Measurements from ENCODE around the gene HMMR.
A peak's percentile ranks its signal among the peaks of the same experiment; 100 is the strongest.
"Not testable (repeated sequence)": the region's sequence is repeated elsewhere in the genome, so short reads cannot be mapped to it uniquely, and the experiment has no call there.

The HMMR gene

DNA sequence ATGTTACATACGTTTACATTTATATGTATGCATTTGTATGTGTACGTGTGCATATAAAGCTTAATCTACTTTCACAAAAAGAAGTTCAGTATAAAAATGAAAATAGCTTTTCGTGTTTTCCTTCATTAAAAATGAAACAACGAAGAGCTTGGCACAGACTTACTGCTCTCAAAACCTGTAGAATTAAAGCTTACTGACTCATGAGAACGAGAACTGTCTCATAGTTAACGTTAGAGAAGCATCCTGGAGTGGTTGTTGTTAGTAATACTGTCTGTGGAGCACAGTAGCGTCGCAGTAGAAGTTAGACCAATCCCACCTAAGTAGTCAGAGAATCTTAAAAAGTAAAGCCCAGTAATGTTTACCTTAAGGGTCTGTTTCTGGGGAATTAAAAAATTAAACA, 46.3 kb downstream of the HMMR start:
- DNase-seq, result peak in 1 of 2 donors; percentile 47

DNA sequence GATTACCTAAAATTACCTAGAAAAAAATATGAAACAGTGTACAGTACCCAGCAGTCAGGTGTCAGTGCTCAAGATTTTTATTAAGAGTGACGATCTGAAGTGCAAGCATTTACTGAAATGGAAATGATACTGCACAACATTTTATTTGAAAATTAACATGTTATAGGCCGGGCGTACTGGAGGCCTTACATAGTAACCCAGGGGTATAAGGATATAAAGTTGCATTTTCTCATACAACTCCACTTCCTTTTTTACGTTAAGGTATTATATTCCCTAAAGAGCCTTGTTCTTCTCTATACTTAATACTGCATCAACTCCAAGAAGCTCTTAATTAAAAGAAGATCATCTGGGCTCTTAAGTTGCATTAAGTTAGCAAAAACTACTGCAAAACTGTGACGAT, 48.3 kb downstream of the HMMR start:
- no peak for DNase-seq

DNA sequence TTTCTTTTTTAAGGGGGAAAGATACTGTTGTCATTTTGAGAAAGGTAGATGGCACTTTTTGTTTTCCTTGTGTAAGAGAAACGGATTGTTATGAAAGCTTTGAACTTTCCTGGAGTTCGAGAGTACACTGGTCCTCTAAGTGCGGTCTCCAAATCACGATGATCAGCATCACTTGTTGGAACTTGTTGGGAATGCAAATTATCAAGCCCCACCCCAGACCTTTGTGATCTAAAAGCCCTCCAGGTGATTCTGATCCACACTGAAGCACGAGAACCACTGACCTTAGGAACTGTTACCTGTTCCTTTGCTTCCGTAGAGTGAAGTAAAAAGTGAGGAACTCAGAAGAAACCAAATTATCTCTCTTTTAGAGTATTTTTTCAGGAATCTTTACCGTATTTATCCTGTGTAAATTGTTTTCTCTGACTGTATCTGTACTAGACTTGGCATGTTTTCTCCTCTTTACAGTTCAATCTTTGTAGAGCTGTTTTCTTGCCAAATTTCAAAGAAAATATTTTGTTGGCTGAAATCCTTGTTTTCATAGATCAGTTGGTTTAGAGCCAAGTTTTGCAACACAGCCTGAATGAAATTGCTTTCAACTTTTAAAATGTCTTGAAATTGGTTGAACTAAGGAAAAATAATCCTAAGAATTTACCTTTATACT, 49.0 kb downstream of the HMMR start:
- DNase-seq, result peak in 1 of 2 donors; percentile 5

DNA sequence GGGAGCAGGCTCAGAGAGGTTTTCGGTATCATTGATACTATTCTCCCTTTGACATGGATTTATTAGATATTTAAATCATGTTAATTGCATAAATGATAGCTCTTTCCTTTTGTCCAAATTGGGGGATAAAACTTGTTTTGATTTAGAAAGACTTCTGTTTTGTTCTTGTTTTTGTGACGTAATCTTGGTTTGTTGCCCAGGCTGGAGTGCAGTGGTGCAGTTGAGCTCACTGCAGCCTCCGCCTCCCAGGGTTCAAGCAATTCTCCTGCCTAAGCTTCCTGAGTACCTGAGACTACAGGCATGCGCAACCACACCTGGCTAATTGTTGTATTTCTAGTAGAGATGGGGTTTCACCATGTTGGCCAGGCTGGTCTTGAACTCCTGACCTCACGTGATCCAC, 52.1 kb downstream of the HMMR start:
- no peak for DNase-seq

DNA sequence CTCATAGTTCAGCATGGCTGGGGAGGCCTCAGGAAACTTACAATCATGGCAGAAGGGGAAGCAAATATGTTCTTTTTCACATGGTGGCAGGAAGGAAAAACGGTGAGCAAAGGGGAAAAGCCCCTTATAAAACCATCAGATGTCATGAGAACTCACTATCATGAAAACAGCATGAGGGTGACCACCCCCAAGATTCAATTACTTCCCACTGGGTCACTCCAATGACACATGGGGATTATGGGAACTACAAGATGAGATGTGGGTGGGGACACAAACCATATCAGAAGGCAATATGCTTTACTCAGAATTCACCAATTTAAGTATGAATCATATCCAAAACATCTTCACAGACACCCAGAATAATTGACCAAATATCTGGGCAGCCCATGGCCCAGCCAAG, 64.7 kb downstream of the HMMR start:
- DNase-seq, result no peak

DNA sequence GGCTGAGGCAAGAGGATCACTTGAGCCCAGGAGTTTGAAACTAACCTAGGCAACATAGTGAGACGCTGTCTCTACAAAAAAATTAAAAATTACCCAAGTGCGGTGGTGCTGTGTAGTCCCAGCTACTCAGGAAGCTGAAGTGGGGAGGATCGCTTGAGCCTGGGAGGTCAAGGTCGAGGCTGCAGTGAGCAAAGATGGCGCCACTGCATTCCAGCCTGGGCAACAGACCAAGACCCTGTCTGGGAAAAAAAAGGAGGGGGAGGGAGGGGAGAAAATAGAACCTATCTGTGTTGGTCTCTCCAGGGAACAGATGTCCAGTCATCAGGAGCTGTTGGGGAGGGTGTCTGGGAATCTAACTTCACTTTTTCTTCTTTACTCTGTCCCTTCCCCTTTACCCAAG, 69.3 kb downstream of the HMMR start:
- no peak for DNase-seq

DNA sequence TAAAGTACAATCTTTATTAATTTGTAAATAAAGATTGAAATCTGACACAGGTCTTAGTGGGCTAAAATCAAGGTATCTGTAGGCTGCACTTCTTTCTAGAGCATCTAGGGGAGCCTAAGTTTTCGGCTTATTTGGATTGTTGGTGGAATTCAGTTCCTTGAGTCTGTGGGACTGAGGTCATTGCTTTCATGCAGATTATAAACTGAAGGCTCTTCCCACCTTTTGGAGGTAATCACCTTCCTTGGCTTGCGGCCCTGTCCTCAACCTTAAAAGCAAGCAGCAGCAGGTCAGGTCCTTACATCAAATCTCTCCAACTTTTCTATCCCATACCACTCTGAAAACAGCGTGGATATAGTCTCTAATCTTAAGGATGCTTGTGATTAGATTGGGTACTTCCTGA, 70.8 kb downstream of the HMMR start:
- DNase-seq, result no peak

DNA sequence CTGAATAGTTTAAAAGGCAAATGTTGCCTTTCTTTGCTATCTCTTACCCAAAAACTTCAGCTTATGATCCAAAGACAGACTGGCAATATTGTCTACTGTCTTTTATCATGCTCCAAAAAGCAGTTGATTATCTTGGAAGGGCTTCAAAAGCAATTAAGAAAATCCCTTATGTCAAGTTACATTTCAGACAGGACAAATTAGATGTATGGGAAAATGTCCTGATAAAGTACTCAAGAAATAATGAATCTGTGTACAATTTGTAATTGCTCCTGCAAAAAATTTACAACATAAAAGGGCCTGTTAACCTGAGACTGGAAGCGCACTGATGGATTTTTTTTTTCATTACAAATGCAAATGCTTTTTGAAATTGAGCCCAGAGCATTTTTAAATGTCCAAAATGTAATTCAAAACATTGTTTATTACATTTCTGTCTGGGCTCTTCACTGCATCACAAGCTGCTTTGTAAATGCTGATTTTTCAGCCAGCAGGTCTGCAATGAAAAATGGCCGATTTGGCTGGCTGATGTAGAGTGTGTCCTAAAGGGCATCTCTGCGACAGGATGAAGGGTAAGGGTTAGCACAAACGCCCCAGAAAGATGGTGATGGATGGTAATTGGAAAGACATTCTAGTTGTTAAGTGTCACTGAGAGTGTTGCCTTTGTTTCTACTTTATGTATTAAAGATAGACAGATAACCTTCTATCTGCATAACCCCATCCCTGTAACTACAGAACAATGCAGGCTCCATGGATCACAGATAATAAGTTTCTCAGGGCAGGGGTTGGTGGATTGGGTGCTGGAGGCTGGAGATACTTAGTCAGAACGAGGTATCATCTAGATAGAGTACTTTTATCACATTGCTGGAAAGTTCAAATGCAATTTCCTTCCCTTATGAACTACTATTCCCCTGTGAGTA, 72.0 kb downstream of the HMMR start:
- DNase-seq, result no peak

DNA sequence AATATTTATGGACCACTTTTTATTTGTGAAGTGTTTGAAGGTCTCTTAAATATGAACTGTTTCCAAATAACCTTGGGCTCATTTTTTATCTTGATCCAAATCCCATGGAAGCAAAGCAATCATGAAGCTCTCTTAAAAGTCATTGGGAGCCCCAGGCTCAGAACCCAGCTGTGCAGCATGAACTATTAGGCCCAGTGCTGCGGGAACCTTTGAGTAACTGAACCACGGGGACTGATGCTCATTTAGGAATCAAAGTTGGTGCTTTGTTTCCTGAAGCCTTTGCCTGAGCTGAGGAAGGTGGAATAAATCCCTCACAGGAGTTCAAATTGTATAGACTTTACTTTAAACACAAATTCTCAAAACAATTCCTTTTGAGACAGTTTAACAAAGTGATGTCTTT, 72.8 kb downstream of the HMMR start:
- DNase-seq, result no peak

DNA sequence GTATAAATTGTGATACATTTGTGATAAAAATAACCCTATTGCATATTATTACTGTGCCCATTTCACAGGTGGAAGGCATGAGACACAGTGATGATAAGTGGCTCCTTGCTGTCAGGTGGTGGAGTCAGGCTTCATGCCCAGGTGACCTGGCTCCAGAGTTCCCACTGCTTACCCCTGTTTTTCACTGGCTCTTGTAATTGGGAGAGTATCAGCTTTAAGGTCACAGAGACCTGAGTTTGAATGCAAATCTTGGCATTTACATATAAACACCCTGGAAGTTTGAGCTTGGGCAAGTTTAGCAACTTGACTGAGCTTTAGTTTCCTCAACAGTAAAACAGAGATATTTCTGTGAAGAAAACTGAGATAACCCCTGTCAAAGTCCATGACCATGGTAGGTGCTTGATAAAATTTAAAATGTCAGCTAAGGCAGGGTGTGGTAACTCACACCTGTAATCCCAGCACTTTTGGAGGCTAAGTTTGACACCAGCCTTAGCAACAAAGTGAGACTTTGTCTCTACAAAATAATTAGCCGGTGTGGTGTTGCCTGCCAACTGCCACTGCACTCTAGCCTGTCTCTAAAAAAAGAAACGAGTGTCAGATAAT, 74.2 kb downstream of the HMMR start:
- no peak for DNase-seq

DNA sequence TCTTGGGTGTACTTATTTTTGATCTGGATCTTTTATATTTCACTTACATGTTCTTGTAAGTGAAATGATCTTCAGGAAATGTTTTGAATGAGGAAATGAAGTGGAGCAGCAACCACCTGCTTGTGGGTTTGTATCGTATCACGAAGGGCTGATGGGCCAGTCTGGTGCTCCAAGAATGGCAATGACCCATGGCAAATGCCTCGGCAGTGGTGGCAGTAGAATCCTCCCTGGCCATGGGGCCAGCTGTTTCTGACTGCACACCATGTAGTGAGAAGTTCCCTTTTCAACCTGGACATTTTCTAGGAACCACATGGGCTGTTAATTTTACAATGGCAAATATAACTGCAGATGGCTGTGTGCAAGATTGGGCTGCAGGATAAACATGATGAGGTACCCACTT, 74.9 kb downstream of the HMMR start:
- DNase-seq, result no peak

DNA sequence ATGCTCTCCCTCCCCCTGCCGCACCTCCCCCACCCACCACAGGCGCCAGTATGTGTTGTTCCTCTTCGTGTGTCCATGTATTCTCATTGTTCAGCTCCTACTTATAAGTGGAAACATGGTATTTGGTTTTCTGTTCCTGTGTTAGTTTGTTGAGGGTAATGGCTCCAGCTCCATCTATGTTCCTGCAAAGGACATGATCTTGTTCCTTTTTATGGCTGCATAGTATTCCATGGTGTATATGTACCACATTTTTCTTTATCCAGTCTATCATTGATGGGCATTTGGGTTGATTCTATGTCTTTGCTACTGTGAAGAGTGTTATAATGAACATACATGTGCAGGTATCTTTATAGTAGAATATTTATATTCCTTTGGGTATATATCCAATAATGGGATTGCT, 76.0 kb downstream of the HMMR start:
- DNase-seq, result not testable (repeated sequence)

DNA sequence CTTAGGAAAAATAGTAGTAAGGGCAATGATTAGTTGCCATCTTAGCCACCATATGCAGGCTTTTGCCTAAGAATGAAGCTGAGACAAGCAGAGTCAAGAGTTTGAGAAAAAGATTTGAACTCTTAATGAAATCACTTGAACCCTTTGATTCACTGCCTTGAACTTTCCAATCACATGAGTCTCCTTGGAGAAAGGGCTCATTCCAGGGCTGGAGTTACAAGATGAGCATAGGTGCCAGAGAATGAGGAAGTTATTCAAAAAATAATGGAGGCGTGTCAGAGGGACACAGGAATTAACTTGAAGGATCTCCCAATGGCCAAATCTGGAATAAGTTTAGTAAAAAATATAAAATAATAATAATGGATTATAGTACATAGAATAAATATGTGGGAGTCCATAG, 80.3 kb downstream of the HMMR start:
- no peak for DNase-seq
